HG03521 (cell line): ENCODE results near the gene C20orf141.
"Not testable (repeated sequence)": the region's sequence is repeated elsewhere in the genome, so short reads cannot be mapped to it uniquely, and the experiment has no call there.

Source experiments
- ATAC-seq: cut with Tn5 transposase; IDR thresholded peaks from one replicate; pipeline ENCODE4 v1.9.1; 2021; ENCODE audit warnings: mild to moderate bottlenecking, moderate library complexity; ENCODE audit not compliant: unreplicated experiment

Gene C20orf141, protein sequence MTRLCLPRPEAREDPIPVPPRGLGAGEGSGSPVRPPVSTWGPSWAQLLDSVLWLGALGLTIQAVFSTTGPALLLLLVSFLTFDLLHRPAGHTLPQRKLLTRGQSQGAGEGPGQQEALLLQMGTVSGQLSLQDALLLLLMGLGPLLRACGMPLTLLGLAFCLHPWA

DNA sequence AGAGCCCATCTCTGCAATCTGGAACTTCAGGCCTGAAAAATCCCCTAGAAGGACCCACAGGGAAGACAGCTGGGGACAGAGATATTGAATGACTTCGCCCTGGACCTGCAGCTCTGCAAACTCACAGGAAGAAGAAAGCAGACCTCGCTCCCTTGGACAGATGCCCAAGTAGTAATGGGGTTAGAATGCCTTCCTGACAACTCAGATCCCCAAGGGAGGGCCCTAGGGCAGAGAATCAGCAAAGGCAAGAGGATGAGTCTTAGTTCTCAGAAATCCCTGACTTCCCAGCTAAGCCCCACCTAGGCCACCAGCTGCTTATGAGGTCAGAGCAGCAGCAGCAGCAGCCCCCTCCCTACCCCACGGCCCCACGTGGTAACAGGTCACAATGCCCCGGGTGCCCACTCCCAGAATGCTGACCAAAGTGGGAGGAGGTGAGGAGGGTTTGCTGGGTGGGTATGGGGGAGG lies at the start of gene C20orf141:
Gene C20orf141, plus strand, starts transcription at position 401 of the 465 bp plus-strand sequence. CDS start 198 bp downstream, outside the sequence.
- no peak for ATAC-seq

DNA sequence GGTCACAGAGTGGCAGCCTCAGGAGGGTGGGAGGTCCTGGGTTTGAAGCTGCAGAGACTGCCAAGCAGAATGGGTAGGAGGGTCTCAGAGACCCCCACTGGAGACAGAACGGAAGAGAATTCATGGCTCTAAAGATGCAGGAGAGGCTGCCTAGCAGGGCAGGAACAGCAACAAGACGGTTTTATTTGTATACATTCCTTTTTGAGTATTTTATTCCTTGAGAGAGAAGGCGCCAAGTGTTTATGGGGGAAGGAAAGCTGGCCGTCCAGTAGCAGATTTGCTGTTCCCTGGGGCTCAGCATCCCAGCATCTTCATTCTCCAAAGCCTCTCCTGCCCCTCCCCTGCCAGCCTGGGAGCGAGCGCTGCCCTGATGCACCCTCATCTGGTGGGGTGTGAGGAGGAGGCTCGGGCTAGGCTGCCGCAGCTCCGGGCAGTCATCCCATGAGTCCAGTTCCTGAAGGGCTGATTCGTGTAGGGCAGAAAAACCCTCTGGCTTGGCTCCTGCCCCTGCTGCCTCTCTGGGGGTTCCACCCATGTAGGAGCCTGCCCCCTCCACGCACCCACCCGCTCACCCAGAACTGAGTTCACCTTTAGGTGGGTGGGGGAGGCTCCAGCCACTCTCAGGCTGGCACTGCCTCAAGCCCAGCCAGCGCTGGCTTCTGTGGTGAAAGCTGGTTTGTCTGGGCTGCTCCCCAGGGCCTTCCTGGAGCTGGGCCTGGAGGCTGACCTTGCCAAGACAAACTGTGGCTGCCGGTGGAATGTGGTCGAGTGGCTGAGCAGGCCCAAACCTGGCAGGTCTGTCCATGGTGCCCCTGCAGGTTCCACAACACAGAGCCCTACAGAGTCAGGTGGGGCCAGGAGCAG lies 46.8 kb upstream of the C20orf141 start:
- no peak for ATAC-seq

DNA sequence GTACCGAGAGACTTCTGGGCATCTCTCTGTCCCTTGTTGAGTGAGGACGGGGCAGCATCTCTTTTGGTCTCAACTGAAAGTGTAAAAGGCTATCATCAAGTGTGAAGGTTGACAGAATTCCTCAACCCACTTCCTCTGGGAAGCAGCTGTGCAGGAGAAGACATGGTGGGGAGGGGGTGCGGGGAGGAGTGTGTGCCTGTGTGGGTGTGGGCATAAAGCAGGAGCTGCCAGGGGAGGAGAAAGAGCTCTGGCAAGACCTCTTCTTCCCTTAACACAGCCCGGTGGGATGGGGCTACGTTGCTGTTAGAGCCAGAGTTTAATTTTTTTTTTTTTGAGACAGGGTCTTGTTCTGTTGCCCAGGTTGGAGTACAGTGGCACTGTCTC lies 46.2 kb upstream of the C20orf141 start:
- no peak for ATAC-seq

GRCh38 chr20:2770091-2770490 lies 44.7 kb upstream of the C20orf141 start:
- not testable (repeated sequence) for ATAC-seq

DNA sequence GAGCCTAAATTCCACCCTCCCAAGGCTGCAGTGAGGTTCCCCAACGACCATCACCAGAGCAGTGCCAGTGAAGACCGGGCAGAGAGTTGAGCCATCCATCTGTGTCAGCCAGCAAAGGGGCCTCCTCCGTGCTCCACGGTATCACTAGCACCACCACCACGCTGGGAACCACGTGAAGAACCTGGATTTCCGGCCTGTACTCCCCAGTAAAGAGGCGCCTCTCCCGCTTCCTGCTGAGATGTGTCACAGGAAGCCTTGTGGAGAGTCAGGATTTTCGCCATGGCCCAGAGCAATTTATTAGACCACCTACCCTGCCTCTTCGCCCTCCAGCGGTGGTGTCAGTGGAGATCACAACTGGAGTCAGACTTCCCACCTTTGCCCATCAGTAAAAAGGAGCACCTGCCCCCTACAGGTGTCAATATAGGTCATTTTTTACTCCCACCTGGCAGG lies 43.1 kb upstream of the C20orf141 start:
- no peak for ATAC-seq

DNA sequence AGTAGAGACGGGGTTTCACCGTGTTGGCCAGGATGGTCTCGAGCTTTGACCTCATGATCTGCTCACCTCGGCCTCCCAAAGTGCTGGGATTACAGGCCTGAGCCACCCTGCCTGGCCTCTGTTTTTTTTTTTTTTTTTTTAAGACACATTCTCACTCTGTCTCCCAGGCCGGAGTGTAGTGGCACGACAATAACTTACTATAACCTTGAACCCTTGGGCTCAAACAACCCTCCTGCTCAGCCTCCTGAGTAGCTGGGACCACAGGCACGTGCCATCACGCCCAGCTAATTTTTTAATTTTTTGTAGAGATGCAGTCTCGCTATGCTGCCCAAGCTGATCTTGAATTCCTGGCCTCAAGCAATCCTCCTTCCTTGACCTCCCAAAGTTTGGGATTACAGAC lies 41.0 kb upstream of the C20orf141 start:
- no peak for ATAC-seq

DNA sequence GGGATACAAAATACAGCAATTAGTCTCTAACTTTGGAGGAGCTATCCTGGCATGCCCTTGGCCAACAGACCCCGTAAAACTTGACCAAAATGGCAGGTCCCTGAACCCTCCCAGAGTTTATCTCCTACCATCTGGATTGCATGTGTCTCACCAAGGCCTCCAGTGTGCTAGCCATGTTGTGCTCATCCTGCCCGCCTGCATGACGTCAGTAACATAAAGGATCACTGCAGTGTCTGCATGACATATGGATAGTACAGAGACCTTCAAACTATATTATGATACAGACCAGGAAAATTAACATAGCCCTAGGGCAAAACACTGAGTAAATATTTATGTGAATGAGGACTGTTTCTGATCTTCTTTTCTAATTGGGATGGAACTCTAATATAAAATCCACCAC lies 39.6 kb upstream of the C20orf141 start:
- ATAC-seq = no peak

GRCh38 chr20:2778602-2779321 lies 36.0 kb upstream of the C20orf141 start:
- no peak for ATAC-seq

GRCh38 chr20:2780948-2781347 lies 33.8 kb upstream of the C20orf141 start:
- ATAC-seq = no peak

GRCh38 chr20:2783908-2784566 lies 30.8 kb upstream of the C20orf141 start:
- ATAC-seq = no peak

GRCh38 chr20:2793471-2793870 lies 21.3 kb upstream of the C20orf141 start:
- no peak for ATAC-seq

GRCh38 chr20:2794202-2794748 lies 20.5 kb upstream of the C20orf141 start:
- ATAC-seq = no peak

DNA sequence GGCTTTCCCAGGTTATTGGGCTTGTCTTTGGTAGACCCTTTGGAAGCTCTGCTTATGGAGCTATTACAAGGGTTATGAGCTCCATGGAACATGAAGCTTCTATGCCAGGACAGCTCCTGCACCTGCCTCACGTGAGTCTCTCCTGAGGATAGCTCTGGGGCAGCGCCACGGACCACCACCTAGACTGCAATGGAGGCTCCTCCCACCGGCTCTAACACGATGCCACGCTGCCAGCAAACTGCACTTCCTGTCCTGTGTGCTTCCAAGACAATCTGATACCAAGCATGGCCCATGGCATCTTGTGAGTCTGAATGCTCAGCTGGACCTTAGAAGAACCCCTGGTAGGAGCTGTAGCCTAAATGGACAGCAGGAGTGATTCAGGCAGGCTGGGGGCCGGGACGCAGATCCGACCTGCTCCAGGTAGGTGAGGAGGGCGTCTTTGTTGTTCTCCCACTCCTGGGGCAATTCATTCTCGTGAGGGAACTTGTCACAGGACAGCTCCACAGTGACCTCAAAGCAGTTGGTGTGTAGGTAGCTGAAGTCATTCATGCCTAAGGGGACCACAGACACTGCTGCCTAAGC lies 19.8 kb upstream of the C20orf141 start:
- no peak for ATAC-seq

DNA sequence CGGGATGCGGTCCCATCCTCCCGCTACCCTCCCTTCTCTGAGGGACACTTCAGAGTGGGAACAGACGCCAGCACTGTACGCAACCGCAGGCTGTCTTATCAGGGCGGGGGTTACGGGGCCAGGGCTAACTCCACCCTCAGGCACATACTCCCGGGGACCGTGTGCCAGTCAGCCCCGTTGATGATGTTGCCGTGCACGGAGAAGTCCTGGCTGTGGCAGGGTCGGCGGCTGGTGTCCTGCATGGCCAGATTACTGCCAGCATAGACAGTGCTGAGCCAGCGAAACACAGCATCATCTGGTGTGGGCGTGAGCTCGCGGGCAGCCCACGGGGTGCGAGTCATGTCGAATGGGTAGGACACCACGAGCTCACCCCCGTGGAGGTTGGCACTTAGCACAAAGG lies 19.3 kb upstream of the C20orf141 start:
- ATAC-seq = no peak

DNA sequence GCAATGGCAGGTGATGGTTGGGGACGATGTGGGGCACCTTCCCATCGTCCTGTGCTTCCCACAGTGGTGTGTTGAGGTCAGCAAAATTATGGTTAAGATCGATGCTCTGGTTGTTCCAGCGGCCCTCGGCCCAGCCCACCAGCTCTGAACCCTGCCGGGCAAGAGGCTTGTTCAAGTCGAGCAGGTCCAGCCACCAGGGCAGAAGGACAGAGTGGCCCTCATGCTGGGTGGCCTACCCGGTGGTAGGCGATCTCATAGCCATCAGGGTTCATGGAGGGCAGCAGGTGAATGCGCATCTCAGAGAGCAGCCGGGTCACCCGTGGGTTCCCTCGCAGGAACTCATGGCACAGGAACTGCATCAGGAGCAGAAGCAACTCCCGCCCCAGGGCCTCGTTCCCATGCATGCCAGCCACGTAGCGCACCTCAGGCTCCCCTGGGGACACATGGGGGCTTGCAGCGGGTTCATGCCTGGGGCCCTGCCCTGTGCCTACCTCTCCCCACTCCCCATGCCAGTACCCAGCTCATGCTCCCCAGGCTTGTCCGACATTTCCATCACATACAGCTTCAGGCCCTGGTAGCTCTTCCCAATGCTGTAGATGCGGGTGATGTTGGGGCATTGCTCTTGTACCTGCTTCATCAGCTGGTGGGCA lies 18.7 kb upstream of the C20orf141 start:
- no peak for ATAC-seq

- ATAC-seq = no peak
Measured at GRCh38 chr20:2797136-2797983, 17.4 kb upstream of the C20orf141 start.

DNA sequence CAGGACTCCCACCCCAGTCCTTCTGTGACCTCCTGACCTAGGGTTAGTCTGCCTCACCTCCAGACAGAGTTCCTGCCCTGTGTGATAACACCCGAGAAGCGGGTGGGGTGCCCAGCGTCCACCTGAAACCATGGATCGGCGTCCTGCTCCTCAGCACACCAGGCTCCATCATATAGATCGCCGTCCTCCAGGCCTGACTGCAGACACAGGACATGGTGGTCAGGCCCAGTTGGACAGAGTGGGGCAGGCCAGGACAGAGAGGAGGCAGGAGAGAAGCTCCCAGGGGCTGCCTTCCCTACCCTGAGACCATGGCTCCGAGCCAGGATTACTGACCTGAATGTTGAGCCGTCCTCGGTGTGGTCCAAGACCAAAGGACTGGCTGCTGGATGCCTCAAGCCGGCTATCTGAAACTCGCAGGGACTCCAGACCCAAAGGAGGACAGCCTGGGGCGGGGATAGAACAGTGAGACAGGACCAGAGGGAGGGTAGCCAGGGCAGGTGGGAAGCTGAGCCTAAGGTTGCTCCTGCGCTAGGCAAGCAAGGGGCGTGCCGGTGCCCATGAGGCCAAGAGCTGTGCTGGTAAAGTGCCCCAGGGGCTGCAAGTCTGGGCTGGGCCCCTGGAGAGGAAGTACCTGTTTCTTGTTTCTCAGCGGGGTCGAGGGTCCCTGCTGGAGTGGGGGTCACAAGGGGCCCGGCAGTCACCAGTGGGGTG lies 16.5 kb upstream of the C20orf141 start:
- no peak for ATAC-seq

- no peak for ATAC-seq
Measured at GRCh38 chr20:2798814-2799213, 16.0 kb upstream of the C20orf141 start.
